Stimulated activated CD8-positive, alpha-beta memory T cell treated with anti-CD3 and anti-CD28 coated beads, Interleukin-12 subunit alpha, Interleukin-12 subunit beta, amount 100 ng/mL, for 4 hours (primary cell): ENCODE measurements around the gene CEND1.
"Not testable (repeated sequence)": the region's sequence is repeated elsewhere in the genome, so short reads cannot be mapped to it uniquely, and the experiment has no call there.

ENCODE experiments used
- DNase-seq: peaks from one replicate; pipeline ENCODE4 v3.0.0-alpha.2; 2020; ENCODE audit warnings: low read depth

Gene CEND1

DNA sequence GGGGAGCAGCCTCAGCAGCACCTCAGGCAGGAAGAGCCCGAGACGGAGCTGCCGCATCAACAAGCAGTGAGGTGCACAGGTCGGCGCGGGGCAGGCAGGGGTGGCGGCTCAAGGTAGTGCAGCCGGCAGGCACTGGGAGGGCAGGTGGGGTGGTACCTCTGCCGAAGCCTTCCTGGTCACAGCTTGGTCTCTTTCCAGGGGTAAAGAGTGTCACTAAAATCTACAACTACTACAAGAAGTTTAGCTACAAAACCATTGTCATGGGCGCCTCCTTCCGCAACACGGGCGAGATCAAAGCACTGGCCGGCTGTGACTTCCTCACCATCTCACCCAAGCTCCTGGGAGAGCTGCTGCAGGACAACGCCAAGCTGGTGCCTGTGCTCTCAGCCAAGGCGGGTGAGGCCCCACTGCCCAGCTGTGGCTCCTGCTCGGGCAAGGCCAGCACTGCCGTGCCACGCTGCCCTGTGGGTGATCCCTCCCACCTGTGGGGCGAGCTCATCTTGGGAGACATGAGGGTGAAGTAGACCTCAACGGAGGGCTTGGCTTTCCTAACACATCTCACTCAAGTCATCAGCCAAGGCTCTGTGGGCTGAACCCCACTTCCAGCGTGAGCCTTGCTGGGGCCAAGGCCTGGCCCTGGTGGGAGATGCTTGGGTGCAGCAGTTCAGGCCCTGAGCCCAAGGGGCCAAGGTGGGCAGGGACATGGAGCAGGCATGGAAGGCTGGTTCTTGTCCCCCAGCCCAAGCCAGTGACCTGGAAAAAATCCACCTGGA, 26.2 kb downstream of the CEND1 start:
- DNase-seq, result no peak

GRCh38 chr11:763073-763463, 26.8 kb downstream of the CEND1 start:
- no peak for DNase-seq

- no peak for DNase-seq
These were observed 27.3 kb downstream of the CEND1 start for GRCh38 chr11:762421-763072.

- DNase-seq, result no peak
These were observed 28.3 kb downstream of the CEND1 start for GRCh38 chr11:761526-762108.

DNA sequence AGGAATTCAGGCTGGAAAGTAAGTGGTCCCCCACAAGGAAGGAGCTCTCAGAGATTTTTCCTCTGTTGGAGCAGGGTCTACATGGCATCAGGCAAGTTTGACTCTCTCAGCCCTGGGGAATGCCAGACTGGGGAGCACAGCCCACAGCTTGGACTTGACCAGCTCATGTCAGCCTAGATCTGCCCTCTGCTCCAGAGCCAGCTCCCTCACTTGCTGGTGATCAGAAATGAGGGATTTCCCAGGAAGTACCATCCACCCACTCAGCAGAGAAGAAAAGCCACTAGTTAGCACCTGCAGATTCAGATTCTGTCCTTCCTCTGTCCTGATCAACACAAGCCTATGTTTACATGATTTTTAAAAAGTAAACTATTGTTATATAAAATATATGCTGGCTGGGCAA, 29.7 kb downstream of the CEND1 start:
- DNase-seq, result no peak

DNA sequence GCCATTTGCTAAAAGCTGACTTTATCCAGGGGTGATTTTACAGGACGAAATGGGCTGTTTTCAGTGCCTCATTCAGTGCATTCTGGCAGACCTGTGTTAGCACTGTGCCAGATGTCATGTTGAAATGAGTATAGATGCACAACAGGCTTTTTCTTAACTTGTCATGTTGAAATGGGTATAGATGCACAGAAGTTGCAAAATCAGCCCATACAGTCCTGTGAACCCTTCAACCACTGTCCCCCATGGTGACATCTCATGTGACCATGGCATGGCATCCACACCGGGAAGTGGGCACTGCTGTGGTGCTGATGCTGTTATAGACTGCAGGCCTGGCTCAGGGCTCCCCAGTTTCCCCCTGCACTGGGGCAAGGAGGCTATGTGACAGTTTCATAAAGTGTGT, 40.2 kb downstream of the CEND1 start:
- no peak for DNase-seq

DNA sequence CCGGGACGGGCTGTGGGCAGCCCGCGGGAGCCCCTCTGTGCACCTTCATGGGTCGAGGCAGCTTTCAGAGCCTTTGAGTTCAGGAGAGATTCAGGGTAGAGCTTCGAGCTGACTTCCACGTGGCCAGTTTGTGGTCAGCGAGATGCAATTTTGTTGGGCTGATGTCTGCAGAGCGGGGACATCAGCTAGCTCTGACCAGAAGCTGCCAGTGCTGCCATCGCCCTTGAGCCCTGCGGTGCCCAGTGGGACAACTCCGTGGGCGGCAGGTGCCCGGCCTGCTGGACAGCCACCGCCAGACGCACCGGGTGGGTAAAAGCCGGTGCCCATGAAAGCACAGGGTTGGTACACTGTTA, 41.9 kb downstream of the CEND1 start:
- no peak for DNase-seq

DNA sequence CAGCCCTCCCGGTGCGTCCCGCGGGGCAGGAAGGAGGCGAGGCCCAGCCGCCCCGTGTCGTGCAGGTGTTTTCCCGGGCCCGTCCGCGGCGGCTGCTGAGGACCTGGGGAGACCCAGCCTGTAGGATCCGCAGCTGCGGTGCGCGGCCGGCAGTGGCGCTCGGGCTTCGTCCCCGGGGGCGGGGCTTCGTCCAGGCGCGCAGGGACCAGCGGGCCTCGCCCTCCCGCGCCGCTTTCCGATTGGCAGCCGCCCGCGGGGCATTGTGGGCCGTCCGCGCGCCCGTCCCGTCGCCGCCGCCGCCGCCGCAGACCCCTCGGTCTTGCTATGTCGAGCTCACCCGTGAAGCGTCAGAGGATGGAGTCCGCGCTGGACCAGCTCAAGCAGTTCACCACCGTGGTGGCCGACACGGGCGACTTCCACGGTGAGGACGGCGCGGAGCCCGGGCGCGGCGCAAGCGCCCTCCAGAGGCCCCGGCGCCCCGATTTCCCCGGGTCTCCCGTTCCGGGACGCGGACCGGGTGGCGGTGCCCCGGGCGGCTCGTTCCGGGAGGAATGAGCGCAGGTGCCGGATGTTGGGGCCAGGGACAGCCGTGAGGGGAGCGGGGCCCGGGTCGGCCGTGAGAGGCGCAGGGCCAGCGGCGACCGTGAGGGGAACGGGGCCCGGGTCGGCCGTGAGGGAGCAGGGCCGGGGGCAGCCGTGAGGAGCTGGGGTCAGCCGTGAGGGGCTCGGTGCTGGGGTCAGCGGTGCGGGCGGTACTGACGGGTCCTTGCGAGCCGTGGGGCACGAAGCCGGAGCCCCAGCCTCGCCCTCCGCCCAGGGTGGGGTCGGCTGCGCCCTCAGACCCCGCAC, 42.5 kb downstream of the CEND1 start, which contains the start of gene TALDO1:
Gene TALDO1, plus strand, starts transcription at position 307 of the 849 bp plus-strand sequence. Its CDS starts 18 bp downstream, at position 325.
- peak; percentile 70 for DNase-seq

GRCh38 chr11:746289-747157, 43.4 kb downstream of the CEND1 start:
- no peak for DNase-seq

DNA sequence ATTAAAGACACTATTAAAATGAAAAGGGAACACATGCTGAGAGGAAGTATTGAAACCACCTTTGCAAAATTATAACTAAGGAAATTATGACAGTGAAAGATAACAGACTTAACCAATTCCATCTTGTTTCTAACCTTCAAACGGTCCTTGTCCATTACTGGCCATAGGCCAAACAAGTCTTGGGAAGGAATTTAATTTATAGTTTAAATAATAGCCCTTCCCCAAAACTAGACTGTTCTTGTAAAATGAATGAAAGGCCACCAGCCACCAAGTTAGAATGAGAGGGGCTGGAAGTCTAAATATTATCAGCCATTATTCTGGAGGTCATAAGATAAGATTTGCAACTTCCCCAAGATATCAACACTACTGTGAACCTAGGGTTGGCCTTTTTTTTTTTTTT, 44.5 kb downstream of the CEND1 start:
- no peak for DNase-seq

- DNase-seq, result no peak
These were observed 47.2 kb downstream of the CEND1 start for GRCh38 chr11:742571-743201.

DNA sequence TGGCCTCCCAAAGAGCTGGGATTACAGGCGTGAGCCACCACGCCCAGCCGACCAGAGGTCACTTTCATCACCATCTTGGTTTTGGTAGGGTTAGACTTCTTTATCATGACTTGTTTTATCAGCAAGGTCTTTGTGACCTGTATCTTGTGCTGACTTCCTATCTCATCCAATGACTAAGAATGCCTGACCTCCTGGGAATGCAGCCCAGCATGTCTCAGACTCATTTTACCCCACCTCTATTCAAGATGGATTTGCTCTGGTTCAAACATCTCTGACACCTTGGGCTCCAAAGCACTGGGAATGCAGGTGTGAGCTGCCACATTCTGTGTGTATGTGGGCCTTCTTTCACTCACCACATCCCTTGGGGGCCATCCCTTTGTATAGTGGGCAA, 47.7 kb downstream of the CEND1 start:
- DNase-seq, result no peak

DNA sequence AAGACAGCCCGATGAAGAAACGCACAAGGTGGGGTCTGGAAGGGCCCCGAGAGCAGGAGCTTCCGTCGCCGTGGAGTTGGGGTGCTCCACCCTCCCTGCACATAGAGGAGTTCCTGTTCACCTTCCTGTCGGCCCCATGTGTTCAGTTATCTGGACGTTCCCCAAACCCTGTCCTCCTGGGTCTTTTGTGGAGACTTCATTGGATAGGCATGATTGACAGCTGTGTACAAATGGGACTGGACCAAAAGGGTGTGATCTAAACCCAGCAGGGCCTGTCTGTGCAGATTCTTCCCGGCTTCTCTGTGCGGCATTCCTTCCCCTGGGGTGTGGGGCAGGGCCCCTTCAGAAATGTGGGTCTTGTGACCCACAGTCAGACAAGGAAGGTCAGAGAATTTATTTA, 52.0 kb downstream of the CEND1 start:
- DNase-seq, result not testable (repeated sequence)

- no peak for DNase-seq
These were observed 52.5 kb downstream of the CEND1 start for GRCh38 chr11:737366-737765.
